Measurements from ENCODE around the gene GPR143.

GRCh38 chrX:9690046-9690445 lies 75.6 kb downstream of the GPR143 start:
- TF ChIP-seq CTCF (optimal IDR thresholded peaks at IDR 0.05 in 1 of 3, IDR thresholded peaks at IDR 0.05 in 1 of 3, conservative IDR thresholded peaks at IDR 0.05 in 1 of 3; ENCODE audit: extremely low read depth in 1 of 3, insufficient read depth in 2 of 3, low read length in 3 of 3) (no peak), EZH2 (IDR thresholded peaks at IDR 0.05; ENCODE audit: low read length) (no peak)
